B cell (primary cell): ENCODE results near the gene HMGXB3. TPM values are rescaled to one million over a fixed set of nuclear protein-coding genes. Genes with fewer than 3 reads are reported as not detected.

ENCODE experiments used
- ATAC-seq: fragments of 200-7000 bp; cut with Tn5 transposase; one replicate; pipeline ENCODE4 v1.10.0; 2021; ENCODE audit warnings: low read depth, mild to moderate bottlenecking, moderate number of reproducible peaks, moderate library complexity
- CTCF ChIA-PET: fragments of 350-600 bp; sonication (Branson Sonifier 250); formaldehyde crosslinking; loops from one replicate; lab custom pipeline; 2021; ENCODE audit warnings: antibody characterized with exemption, inconsistent platforms; lab: Charles Lee
- POLR2A ChIA-PET: fragments of 350-600 bp; sonication (Branson Sonifier 250); formaldehyde crosslinking; loops from one replicate; lab custom pipeline; 2021; ENCODE audit warnings: antibody characterized with exemption; lab: Charles Lee
- DNase-seq: peaks from one replicate; pipeline ENCODE4 v3.0.0; 2013
- H2AFZ ChIP-seq: 2 replicates; pipeline ENCODE4 v1.6.1; 2012; ENCODE audit warnings: mild to moderate bottlenecking, low read depth, low read length; ENCODE audit not compliant: insufficient read depth, poor library complexity, severe bottlenecking
- H3K27ac ChIP-seq, 2 donors: 1 replicate in 1 of 2; 2 replicates in 1 of 2; pipeline ENCODE4 v1.5.1; 2012 to 2013; ENCODE audit warnings: low read length in 2 of 2, mild to moderate bottlenecking in 2 of 2, moderate library complexity in 1 of 2
- H3K27me3 ChIP-seq, 4 experiments: fragments of 200-600 bp in 1 of 4; sonication (generic) in 1 of 4; replicated peaks in 1 of 4; 1 replicate in 2 of 4; 2 replicates in 2 of 4; pipeline versions ENCODE4 v1.6.1 to v1.7.0; 2013 to 2016; ENCODE audit warnings: low read length in 3 of 4, mild to moderate bottlenecking in 2 of 4, mixed read lengths in 1 of 4, moderate library complexity in 1 of 4; ENCODE audit not compliant: insufficient read depth in 4 of 4, control insufficient read depth in 3 of 4; ENCODE audit errors: control extremely low read depth in 1 of 4
- H3K36me3 ChIP-seq, 2 experiments: replicated peaks in 1 of 2; 1 replicate in 1 of 2; 2 replicates in 1 of 2; pipeline versions ENCODE4 v1.6.1 to v1.7.1; 2013; ENCODE audit warnings: low read length in 1 of 2; ENCODE audit not compliant: insufficient read depth in 2 of 2, control insufficient read depth in 1 of 2; ENCODE audit errors: control extremely low read depth in 1 of 2, extremely low read depth in 1 of 2
- H3K4me1 ChIP-seq, 2 donors: fragments of 200-600 bp in 1 of 2; sonication (generic) in 1 of 2; 1 replicate in 1 of 2; 2 replicates in 1 of 2; pipeline versions ENCODE4 v1.5.1 to v1.6.1; 2013 to 2017; ENCODE audit warnings: low read length in 2 of 2; ENCODE audit not compliant: control insufficient read depth in 2 of 2, insufficient read depth in 2 of 2
- H3K4me2 ChIP-seq: replicated peaks from 2 replicates; pipeline ENCODE3; 2012; ENCODE audit warnings: mild to moderate bottlenecking, low read depth, low read length; ENCODE audit not compliant: poor library complexity, severe bottlenecking
- H3K4me3 ChIP-seq, 5 experiments: fragments of 200-600 bp in 1 of 5; sonication (generic) in 1 of 5; 1 replicate in 3 of 5; 2 replicates in 2 of 5; pipeline versions ENCODE4 v1.5.1 to v1.7.0; 2011 to 2016; ENCODE audit warnings: low read length in 4 of 5, mild to moderate bottlenecking in 4 of 5, low read depth in 2 of 5, control low read depth in 1 of 5, moderate library complexity in 1 of 5; ENCODE audit not compliant: insufficient read depth in 1 of 5; ENCODE audit errors: control extremely low read depth in 1 of 5, extremely low read depth in 1 of 5
- H3K79me2 ChIP-seq: fragments of 200-600 bp; sonication (generic); one replicate; pipeline ENCODE4 v1.6.0; 2016; ENCODE audit warnings: low read length; ENCODE audit not compliant: control insufficient read depth, insufficient read depth
- H3K9ac ChIP-seq: fragments of 200-600 bp; sonication (generic); 2 replicates; pipeline ENCODE4 v1.6.1; 2017; ENCODE audit warnings: mild to moderate bottlenecking, low read length, moderate library complexity
- H3K9me3 ChIP-seq, 3 donors: one replicate each; pipeline versions ENCODE4 v1.6.1 to v1.7.1; 2013; ENCODE audit warnings: low read length in 2 of 3; ENCODE audit not compliant: control insufficient read depth in 2 of 3, insufficient read depth in 1 of 3; ENCODE audit errors: control extremely low read depth in 1 of 3
- H4K20me1 ChIP-seq: 2 replicates; pipeline ENCODE4 v1.6.0; 2012; ENCODE audit warnings: mild to moderate bottlenecking, low read length; ENCODE audit not compliant: insufficient read depth, control insufficient read depth, poor library complexity, severe bottlenecking
- H3K27ac Mint-ChIP-seq: one replicate; pipeline ENCODE4 v1.8.0; 2021; ENCODE audit warnings: mixed read lengths
- H3K27me3 Mint-ChIP-seq: one replicate; pipeline ENCODE4 v1.8.0; 2021; ENCODE audit warnings: mixed read lengths
- H3K4me1 Mint-ChIP-seq: one replicate; pipeline ENCODE4 v1.8.0; 2021; ENCODE audit warnings: mixed read lengths
- H3K4me3 Mint-ChIP-seq: one replicate; pipeline ENCODE4 v1.8.0; 2021; ENCODE audit warnings: mixed read lengths
- H3K9me3 Mint-ChIP-seq: one replicate; pipeline ENCODE4 v1.8.0; 2022; ENCODE audit warnings: mixed read lengths; ENCODE audit not compliant: insufficient read depth
- CTCF ChIP-seq: fragments of 200-600 bp; IDR thresholded peaks from one replicate; pipeline ENCODE4 v1.8.0; 2022; ENCODE audit warnings: antibody characterized with exemption, mild to moderate bottlenecking
- EZH2 ChIP-seq: IDR thresholded peaks from 2 replicates; pipeline ENCODE4 v1.6.1; 2012; ENCODE audit warnings: borderline replicate concordance, low read depth, mild to moderate bottlenecking, moderate library complexity, low read length; ENCODE audit not compliant: insufficient read depth, poor library complexity, severe bottlenecking
- WGBS: methylation state at CpG from one replicate; pipeline ENCODE4 v1.1.5; 2013; ENCODE audit warnings: missing lambda C conversion rate; ENCODE audit not compliant: insufficient coverage; 5-methylcytosine and 5-hydroxymethylcytosine counted together
- intact Hi-C: fragments of 100-400 bp; cut with micrococcal nuclease; formaldehyde crosslinking; loops from one replicate; pipeline ENCODE4 v1.10.0; 2022
- polyA plus RNA-seq: library from polyadenylated mRNA; depleted of rRNA; stranded (reverse); fragments of >200 nt; gene quantifications from 2 replicates; pipeline ENCODE4 v1.2.3, GENCODE V29; 2012
- total RNA-seq, 2 donors: library from RNA; stranded (reverse); fragments of 120-200 nt in 1 of 2; gene quantifications; 1 replicate in 1 of 2; 2 replicates in 1 of 2; pipeline versions ENCODE4 v1.2.3 to v1.2.4, GENCODE V29; 2013 to 2022

Gene HMGXB3
- total and polyA plus RNA-seq, 2 donors (not counting 1 experiment from before 2014, with no cell fraction given) = 28.5 to 35.7 TPM

GRCh38 chr5:150054569-150054968 lies 54.0 kb downstream of the HMGXB3 start:
- H3K4me3 Mint-ChIP-seq = no peak overlapping the region
- no peak overlapping the region for H3K4me3 ChIP-seq
- CTCF ChIA-PET = no interaction called here
- no peak for ATAC-seq
- H3K4me2 ChIP-seq = no peak overlapping the region
- H3K27me3 Mint-ChIP-seq = no peaks in the 10 kb centered on the region
- no peaks in the 10 kb centered on the region for H3K27me3 ChIP-seq
- H3K36me3 ChIP-seq = peaks cover 8 to 52% of the 10 kb centered on the region in 2 experiments
- H3K79me2 ChIP-seq = no peaks in the 10 kb centered on the region
- no peak overlapping the region for H2AFZ ChIP-seq
- no peak overlapping the region for H3K27ac ChIP-seq
- no CpG with 5 or more reads among the region's 2 CpGs for WGBS
- H3K9me3 Mint-ChIP-seq = no peaks in the 10 kb centered on the region
- intact Hi-C loops = no loop called here
- H3K4me1 ChIP-seq = no peaks in the 10 kb centered on the region
- no peaks in the 10 kb centered on the region for H3K9me3 ChIP-seq
- H3K27ac Mint-ChIP-seq = no peak overlapping the region
- no peak for TF ChIP-seq CTCF
- TF ChIP-seq EZH2 = no peak
- POLR2A ChIA-PET = no interaction called here
- no peaks in the 10 kb centered on the region for H3K4me1 Mint-ChIP-seq
- DNase-seq = no peak
- no peak overlapping the region for H3K9ac ChIP-seq
- H4K20me1 ChIP-seq = no peaks in the 10 kb centered on the region

- ChIA-PET POLR2A (no interaction called here), CTCF (interaction anchor here (0.6 kb wide), 1 partner anchor 18 kb away, joined by 4 read pairs; no protein-coding TSS in a partner anchor)
- no peak for TF ChIP-seq CTCF
- TF ChIP-seq EZH2 = no peak
- Histone ChIP-seq H3K27ac (no peak overlapping the region), H3K36me3 (peaks cover 7 to 44% of the 10 kb centered on the region in 2 experiments), H3K79me2 (no peaks in the 10 kb centered on the region), H3K27me3 (no peaks in the 10 kb centered on the region), H3K4me1 (no peaks in the 10 kb centered on the region), H3K9ac (no peak overlapping the region), H2AFZ (no peak overlapping the region), H3K4me2 (no peak overlapping the region), H3K9me3 (no peaks in the 10 kb centered on the region), H4K20me1 (no peaks in the 10 kb centered on the region), H3K4me3 (no peak overlapping the region)
- no peak overlapping the region for H3K4me3 Mint-ChIP-seq
- no peaks in the 10 kb centered on the region for H3K4me1 Mint-ChIP-seq
- H3K27ac Mint-ChIP-seq = no peak overlapping the region
- intact Hi-C loops = no loop called here
- DNase-seq (no peak), ATAC-seq (no peak)
- whole genome bisulfite sequencing = 82% methylated on average over 11 of the region's 14 CpGs
- no peaks in the 10 kb centered on the region for H3K9me3 Mint-ChIP-seq
- no peaks in the 10 kb centered on the region for H3K27me3 Mint-ChIP-seq
Measured at GRCh38 chr5:150055326-150056074, 55.0 kb downstream of the HMGXB3 start.
